GM23338 (cell line): ENCODE measurements around the gene CHMP6. TPM values are rescaled to one million over a fixed set of nuclear protein-coding genes. Genes with fewer than 3 reads are reported as not detected.

ENCODE experiments used
- ATAC-seq: fragments of 200-7000 bp; cut with Tn5 transposase; 3 replicates; pipeline ENCODE4 v1.9.1; 2020
- DNase-seq: peaks from one replicate; pipeline ENCODE4 v3.0.0-alpha.2; 2015; ENCODE audit warnings: low spot score
- H2AFZ ChIP-seq: fragments of 200-600 bp; sonication (generic); 2 replicates; pipeline ENCODE4 v1.8.0; 2016; ENCODE audit warnings: antibody characterized with exemption, mild to moderate bottlenecking, moderate library complexity
- H3F3A ChIP-seq: fragments of 200-600 bp; sonication (generic); replicated peaks from 2 replicates; pipeline ENCODE4 v1.8.0; 2017; ENCODE audit warnings: antibody characterized with exemption, mixed run types, low read depth
- H3K27ac ChIP-seq: fragments of 200-600 bp; sonication (generic); 2 replicates; pipeline ENCODE4 v1.6.1; 2016; ENCODE audit warnings: low read depth
- H3K27me3 ChIP-seq: fragments of 200-600 bp; sonication (generic); 2 replicates; pipeline ENCODE4 v1.8.0; 2016; ENCODE audit warnings: mild to moderate bottlenecking, mixed run types, moderate library complexity; ENCODE audit not compliant: insufficient read depth
- H3K36me3 ChIP-seq: fragments of 200-600 bp; sonication (generic); 2 replicates; pipeline ENCODE4 v1.8.0; 2016; ENCODE audit warnings: mild to moderate bottlenecking; ENCODE audit not compliant: insufficient read depth
- H3K4me1 ChIP-seq: fragments of 200-600 bp; sonication (generic); 2 replicates; pipeline ENCODE4 v1.8.0; 2016; ENCODE audit warnings: mild to moderate bottlenecking, moderate library complexity; ENCODE audit not compliant: insufficient read depth
- H3K4me2 ChIP-seq: fragments of 200-600 bp; sonication (generic); 2 replicates; pipeline ENCODE4 v1.7.1; 2017; ENCODE audit warnings: mixed run types
- H3K4me3 ChIP-seq: fragments of 200-600 bp; sonication (generic); 2 replicates; pipeline ENCODE4 v1.6.1; 2016; ENCODE audit warnings: mixed run types
- H3K79me2 ChIP-seq: fragments of 200-600 bp; sonication (generic); replicated peaks from 2 replicates; pipeline ENCODE4 v1.8.0; 2017; ENCODE audit warnings: mild to moderate bottlenecking; ENCODE audit not compliant: insufficient read depth
- H3K9me2 ChIP-seq: fragments of 200-600 bp; sonication (generic); 2 replicates; pipeline ENCODE4 v1.8.0; 2017; ENCODE audit not compliant: insufficient read depth
- H4K20me1 ChIP-seq: fragments of 200-600 bp; sonication (generic); replicated peaks from 2 replicates; pipeline ENCODE4 v1.8.0; 2017; ENCODE audit warnings: mild to moderate bottlenecking; ENCODE audit not compliant: insufficient read depth
- H3K27ac Mint-ChIP-seq: 2 replicates; pipeline ENCODE4 v1.8.0; 2020; ENCODE audit warnings: inconsistent platforms, mild to moderate bottlenecking, moderate library complexity, mixed read lengths
- H3K27me3 Mint-ChIP-seq: 3 replicates; pipeline ENCODE4 v1.8.0; 2022; ENCODE audit warnings: low read depth, mild to moderate bottlenecking, moderate library complexity, mixed read lengths, inconsistent platforms; ENCODE audit not compliant: insufficient read depth, poor library complexity
- H3K36me3 Mint-ChIP-seq: 3 replicates; pipeline ENCODE4 v1.8.0; 2021; ENCODE audit warnings: low read depth, mild to moderate bottlenecking, inconsistent platforms, moderate library complexity, mixed read lengths
- H3K4me1 Mint-ChIP-seq: 3 replicates; pipeline ENCODE4 v1.8.0; 2020; ENCODE audit warnings: mild to moderate bottlenecking, inconsistent platforms, mixed read lengths
- H3K4me3 Mint-ChIP-seq: 3 replicates; pipeline ENCODE4 v1.8.0; 2021; ENCODE audit warnings: moderate library complexity, mild to moderate bottlenecking, inconsistent platforms, mixed read lengths
- H3K9me3 Mint-ChIP-seq: 3 replicates; pipeline ENCODE4 v1.8.0; 2020; ENCODE audit warnings: moderate library complexity, mild to moderate bottlenecking, inconsistent platforms, mixed read lengths
- CREB1 ChIP-seq: fragments of 250-450 bp; sonication (Bioruptor Pico); IDR thresholded peaks from 2 replicates; pipeline ENCODE4 v1.5.0; 2020; ENCODE audit warnings: low read depth, mild to moderate bottlenecking, moderate library complexity
- JUNB ChIP-seq: IDR thresholded peaks from one replicate; pipeline ENCODE4 v1.6.1; 2016; ENCODE audit warnings: antibody characterized with exemption; ENCODE audit not compliant: unreplicated experiment
- NANOG ChIP-seq: IDR thresholded peaks from 2 replicates; pipeline ENCODE4 v1.6.1; 2016; ENCODE audit warnings: antibody characterized with exemption, borderline replicate concordance
- STAT1 ChIP-seq: IDR thresholded peaks from one replicate; pipeline ENCODE4 v1.6.1; 2016; ENCODE audit warnings: antibody characterized with exemption; ENCODE audit not compliant: unreplicated experiment
- polyA plus RNA-seq: library from polyadenylated mRNA; unstranded; fragments of >200 nt; fragmentation: Nextera tagmentation; extraction: Ambion mirVana; gene quantifications from 2 replicates; pipeline ENCODE4 v1.2.1, GENCODE V29; 2016
- total RNA-seq: library from RNA; depleted of rRNA; stranded (reverse); fragments of >200 nt; shearing (Covaris generic); gene quantifications from 2 replicates; pipeline ENCODE4 v1.2.3, GENCODE V29; 2014
- TF ChIP-seq, protein P1 (sequence below): fragments of 250-450 bp; sonication (Bioruptor Pico); IDR thresholded peaks from 2 replicates; pipeline ENCODE4 v1.5.0; 2020; ENCODE audit warnings: mild to moderate bottlenecking, moderate library complexity
- TF ChIP-seq, protein P2 (sequence below): IDR thresholded peaks from one replicate; pipeline ENCODE4 v1.6.1; 2018; ENCODE audit warnings: antibody characterized with exemption; ENCODE audit not compliant: unreplicated experiment

CHMP6 gene
- total and polyA plus RNA-seq, 2 experiments from 2014 or later = 12.3 to 14.0 TPM

GRCh38 chr17:80967404-80967872 is 24.2 kb upstream of the CHMP6 start (continued):
- TF ChIP-seq, protein P1, sequence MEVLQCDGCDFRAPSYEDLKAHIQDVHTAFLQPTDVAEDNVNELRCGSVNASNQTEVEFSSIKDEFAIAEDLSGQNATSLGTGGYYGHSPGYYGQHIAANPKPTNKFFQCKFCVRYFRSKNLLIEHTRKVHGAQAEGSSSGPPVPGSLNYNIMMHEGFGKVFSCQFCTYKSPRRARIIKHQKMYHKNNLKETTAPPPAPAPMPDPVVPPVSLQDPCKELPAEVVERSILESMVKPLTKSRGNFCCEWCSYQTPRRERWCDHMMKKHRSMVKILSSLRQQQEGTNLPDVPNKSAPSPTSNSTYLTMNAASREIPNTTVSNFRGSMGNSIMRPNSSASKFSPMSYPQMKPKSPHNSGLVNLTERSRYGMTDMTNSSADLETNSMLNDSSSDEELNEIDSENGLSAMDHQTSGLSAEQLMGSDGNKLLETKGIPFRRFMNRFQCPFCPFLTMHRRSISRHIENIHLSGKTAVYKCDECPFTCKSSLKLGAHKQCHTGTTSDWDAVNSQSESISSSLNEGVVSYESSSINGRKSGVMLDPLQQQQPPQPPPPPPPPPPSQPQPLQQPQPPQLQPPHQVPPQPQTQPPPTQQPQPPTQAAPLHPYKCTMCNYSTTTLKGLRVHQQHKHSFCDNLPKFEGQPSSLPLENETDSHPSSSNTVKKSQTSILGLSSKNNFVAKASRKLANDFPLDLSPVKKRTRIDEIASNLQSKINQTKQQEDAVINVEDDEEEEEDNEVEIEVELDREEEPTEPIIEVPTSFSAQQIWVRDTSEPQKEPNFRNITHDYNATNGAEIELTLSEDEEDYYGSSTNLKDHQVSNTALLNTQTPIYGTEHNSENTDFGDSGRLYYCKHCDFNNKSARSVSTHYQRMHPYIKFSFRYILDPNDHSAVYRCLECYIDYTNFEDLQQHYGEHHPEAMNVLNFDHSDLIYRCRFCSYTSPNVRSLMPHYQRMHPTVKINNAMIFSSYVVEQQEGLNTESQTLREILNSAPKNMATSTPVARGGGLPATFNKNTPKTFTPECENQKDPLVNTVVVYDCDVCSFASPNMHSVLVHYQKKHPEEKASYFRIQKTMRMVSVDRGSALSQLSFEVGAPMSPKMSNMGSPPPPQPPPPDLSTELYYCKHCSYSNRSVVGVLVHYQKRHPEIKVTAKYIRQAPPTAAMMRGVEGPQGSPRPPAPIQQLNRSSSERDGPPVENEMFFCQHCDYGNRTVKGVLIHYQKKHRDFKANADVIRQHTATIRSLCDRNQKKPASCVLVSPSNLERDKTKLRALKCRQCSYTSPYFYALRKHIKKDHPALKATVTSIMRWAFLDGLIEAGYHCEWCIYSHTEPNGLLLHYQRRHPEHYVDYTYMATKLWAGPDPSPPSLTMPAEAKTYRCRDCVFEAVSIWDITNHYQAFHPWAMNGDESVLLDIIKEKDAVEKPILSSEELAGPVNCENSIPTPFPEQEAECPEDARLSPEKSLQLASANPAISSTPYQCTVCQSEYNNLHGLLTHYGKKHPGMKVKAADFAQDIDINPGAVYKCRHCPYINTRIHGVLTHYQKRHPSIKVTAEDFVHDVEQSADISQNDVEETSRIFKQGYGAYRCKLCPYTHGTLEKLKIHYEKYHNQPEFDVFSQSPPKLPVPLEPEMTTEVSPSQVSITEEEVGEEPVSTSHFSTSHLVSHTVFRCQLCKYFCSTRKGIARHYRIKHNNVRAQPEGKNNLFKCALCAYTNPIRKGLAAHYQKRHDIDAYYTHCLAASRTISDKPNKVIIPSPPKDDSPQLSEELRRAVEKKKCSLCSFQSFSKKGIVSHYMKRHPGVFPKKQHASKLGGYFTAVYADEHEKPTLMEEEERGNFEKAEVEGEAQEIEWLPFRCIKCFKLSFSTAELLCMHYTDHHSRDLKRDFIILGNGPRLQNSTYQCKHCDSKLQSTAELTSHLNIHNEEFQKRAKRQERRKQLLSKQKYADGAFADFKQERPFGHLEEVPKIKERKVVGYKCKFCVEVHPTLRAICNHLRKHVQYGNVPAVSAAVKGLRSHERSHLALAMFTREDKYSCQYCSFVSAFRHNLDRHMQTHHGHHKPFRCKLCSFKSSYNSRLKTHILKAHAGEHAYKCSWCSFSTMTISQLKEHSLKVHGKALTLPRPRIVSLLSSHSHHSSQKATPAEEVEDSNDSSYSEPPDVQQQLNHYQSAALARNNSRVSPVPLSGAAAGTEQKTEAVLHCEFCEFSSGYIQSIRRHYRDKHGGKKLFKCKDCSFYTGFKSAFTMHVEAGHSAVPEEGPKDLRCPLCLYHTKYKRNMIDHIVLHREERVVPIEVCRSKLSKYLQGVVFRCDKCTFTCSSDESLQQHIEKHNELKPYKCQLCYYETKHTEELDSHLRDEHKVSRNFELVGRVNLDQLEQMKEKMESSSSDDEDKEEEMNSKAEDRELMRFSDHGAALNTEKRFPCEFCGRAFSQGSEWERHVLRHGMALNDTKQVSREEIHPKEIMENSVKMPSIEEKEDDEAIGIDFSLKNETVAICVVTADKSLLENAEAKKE (CRISPR knock-in tag) = no peak
- TF ChIP-seq JUNB = no peak

GRCh38 chr17:80968602-80969029 is 23.0 kb upstream of the CHMP6 start:
- H3K4me2 ChIP-seq = no peak overlapping the region
- Mint-ChIP-seq H3K4me3 (no peak overlapping the region), H3K4me1 (peaks cover 10% of the 10 kb centered on the region; the same call in 2 of the 3 replicates), H3K36me3 (peaks cover 4% of the 10 kb centered on the region; the same call in 1 of the 3 replicates), H3K27me3 (peaks cover 9% of the 10 kb centered on the region), H3K27ac (peak overlapping the region; percentile 80; the same call in 1 of the 2 replicates), H3K9me3 (no peaks in the 10 kb centered on the region; the same call in 2 of the 3 replicates)
- no peak for ATAC-seq
- no peak for TF ChIP-seq NANOG
- TF ChIP-seq, protein P2, sequence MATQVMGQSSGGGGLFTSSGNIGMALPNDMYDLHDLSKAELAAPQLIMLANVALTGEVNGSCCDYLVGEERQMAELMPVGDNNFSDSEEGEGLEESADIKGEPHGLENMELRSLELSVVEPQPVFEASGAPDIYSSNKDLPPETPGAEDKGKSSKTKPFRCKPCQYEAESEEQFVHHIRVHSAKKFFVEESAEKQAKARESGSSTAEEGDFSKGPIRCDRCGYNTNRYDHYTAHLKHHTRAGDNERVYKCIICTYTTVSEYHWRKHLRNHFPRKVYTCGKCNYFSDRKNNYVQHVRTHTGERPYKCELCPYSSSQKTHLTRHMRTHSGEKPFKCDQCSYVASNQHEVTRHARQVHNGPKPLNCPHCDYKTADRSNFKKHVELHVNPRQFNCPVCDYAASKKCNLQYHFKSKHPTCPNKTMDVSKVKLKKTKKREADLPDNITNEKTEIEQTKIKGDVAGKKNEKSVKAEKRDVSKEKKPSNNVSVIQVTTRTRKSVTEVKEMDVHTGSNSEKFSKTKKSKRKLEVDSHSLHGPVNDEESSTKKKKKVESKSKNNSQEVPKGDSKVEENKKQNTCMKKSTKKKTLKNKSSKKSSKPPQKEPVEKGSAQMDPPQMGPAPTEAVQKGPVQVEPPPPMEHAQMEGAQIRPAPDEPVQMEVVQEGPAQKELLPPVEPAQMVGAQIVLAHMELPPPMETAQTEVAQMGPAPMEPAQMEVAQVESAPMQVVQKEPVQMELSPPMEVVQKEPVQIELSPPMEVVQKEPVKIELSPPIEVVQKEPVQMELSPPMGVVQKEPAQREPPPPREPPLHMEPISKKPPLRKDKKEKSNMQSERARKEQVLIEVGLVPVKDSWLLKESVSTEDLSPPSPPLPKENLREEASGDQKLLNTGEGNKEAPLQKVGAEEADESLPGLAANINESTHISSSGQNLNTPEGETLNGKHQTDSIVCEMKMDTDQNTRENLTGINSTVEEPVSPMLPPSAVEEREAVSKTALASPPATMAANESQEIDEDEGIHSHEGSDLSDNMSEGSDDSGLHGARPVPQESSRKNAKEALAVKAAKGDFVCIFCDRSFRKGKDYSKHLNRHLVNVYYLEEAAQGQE = no peak
- TF ChIP-seq STAT1 = no peak
- no peak for TF ChIP-seq CREB1
- H3K9me2 ChIP-seq = no peaks in the 10 kb centered on the region
- H3K4me3 ChIP-seq = no peak overlapping the region
- H4K20me1 ChIP-seq = no peaks in the 10 kb centered on the region
- DNase-seq = no peak
- no peaks in the 10 kb centered on the region for H3K79me2 ChIP-seq
- no peak overlapping the region for H3K27ac ChIP-seq
- no peaks in the 10 kb centered on the region for H3K27me3 ChIP-seq
- no peak overlapping the region for H2AFZ ChIP-seq
- no peaks in the 10 kb centered on the region for H3K36me3 ChIP-seq
- no peaks in the 10 kb centered on the region for H3F3A ChIP-seq
- no peaks in the 10 kb centered on the region for H3K4me1 ChIP-seq
